Activated CD8-positive, alpha-beta memory T cell treated with anti-CD3 and anti-CD28 coated beads for 1 hour (primary cell): ENCODE results near the gene S1PR3.

Source experiments
- DNase-seq, 2 donors: peaks; one replicate each; pipeline ENCODE4 v3.0.0-alpha.2; 2020; ENCODE audit warnings: low read depth in 1 of 2; ENCODE audit errors: extremely low read depth in 1 of 2

S1PR3 gene

GRCh38 chr9:88968799-88969198 lies 22.5 kb upstream of the S1PR3 start:
- DNase-seq = no peak

GRCh38 chr9:88969646-88970373 lies 21.5 kb upstream of the S1PR3 start:
- DNase-seq = no peak

GRCh38 chr9:88971131-88971960 lies 19.9 kb upstream of the S1PR3 start:
- no peak for DNase-seq

GRCh38 chr9:88972401-88972800 lies 18.9 kb upstream of the S1PR3 start:
- DNase-seq = no peak

GRCh38 chr9:88973281-88974045 lies 17.8 kb upstream of the S1PR3 start:
- DNase-seq = no peak

GRCh38 chr9:88974641-88975040 lies 16.6 kb upstream of the S1PR3 start:
- no peak for DNase-seq

- no peak for DNase-seq
Observed at GRCh38 chr9:88975966-88976889, 15.0 kb upstream of the S1PR3 start.

- DNase-seq = no peak
Observed at GRCh38 chr9:88976890-88977257, 14.4 kb upstream of the S1PR3 start.

GRCh38 chr9:88978034-88978433 lies 13.2 kb upstream of the S1PR3 start:
- DNase-seq = no peak

- DNase-seq = no peak
Observed at GRCh38 chr9:88979021-88979420, 12.2 kb upstream of the S1PR3 start.

GRCh38 chr9:88979791-88980190 lies 11.5 kb upstream of the S1PR3 start:
- no peak for DNase-seq

GRCh38 chr9:88980740-88981203 lies 10.5 kb upstream of the S1PR3 start:
- no peak for DNase-seq

GRCh38 chr9:88983865-88984542 lies 7.3 kb upstream of the S1PR3 start:
- no peak for DNase-seq

- DNase-seq = no peak
Observed at GRCh38 chr9:88984543-88984883, 6.8 kb upstream of the S1PR3 start.

- no peak for DNase-seq
Observed at GRCh38 chr9:88985616-88986015, 5.7 kb upstream of the S1PR3 start.

GRCh38 chr9:88986776-88987175 lies 4.5 kb upstream of the S1PR3 start:
- DNase-seq = no peak

GRCh38 chr9:88987661-88988060 lies 3.6 kb upstream of the S1PR3 start:
- no peak for DNase-seq

GRCh38 chr9:88988796-88989641 lies 2.2 kb upstream of the S1PR3 start:
- no peak for DNase-seq
